GM12875 (cell line): ENCODE data around the gene MAPK8.

Source experiments
- H3K4me3 ChIP-seq: one replicate; pipeline ENCODE4 v1.5.1; 2011; ENCODE audit warnings: low read depth, low read length, control low read depth
- TF ChIP-seq, protein P1 (sequence below): IDR thresholded peaks from 2 replicates; pipeline ENCODE4 v1.5.1; 2011; ENCODE audit warnings: low read depth, mild to moderate bottlenecking, control low read depth, inconsistent platforms, low read length, moderate library complexity, borderline replicate concordance; ENCODE audit not compliant: insufficient read depth

The MAPK8 gene

GRCh38 chr10:48306265-48306869 lies at the start of gene MAPK8:
Gene MAPK8, plus strand, starts transcription at chr10:48306677. Its CDS starts 94,984 bp downstream, at chr10:48401661.
- H3K4me3 ChIP-seq = peak within 1 kb of the TSS; percentile 87
- TF ChIP-seq, protein P1, sequence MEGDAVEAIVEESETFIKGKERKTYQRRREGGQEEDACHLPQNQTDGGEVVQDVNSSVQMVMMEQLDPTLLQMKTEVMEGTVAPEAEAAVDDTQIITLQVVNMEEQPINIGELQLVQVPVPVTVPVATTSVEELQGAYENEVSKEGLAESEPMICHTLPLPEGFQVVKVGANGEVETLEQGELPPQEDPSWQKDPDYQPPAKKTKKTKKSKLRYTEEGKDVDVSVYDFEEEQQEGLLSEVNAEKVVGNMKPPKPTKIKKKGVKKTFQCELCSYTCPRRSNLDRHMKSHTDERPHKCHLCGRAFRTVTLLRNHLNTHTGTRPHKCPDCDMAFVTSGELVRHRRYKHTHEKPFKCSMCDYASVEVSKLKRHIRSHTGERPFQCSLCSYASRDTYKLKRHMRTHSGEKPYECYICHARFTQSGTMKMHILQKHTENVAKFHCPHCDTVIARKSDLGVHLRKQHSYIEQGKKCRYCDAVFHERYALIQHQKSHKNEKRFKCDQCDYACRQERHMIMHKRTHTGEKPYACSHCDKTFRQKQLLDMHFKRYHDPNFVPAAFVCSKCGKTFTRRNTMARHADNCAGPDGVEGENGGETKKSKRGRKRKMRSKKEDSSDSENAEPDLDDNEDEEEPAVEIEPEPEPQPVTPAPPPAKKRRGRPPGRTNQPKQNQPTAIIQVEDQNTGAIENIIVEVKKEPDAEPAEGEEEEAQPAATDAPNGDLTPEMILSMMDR = no peak

DNA sequence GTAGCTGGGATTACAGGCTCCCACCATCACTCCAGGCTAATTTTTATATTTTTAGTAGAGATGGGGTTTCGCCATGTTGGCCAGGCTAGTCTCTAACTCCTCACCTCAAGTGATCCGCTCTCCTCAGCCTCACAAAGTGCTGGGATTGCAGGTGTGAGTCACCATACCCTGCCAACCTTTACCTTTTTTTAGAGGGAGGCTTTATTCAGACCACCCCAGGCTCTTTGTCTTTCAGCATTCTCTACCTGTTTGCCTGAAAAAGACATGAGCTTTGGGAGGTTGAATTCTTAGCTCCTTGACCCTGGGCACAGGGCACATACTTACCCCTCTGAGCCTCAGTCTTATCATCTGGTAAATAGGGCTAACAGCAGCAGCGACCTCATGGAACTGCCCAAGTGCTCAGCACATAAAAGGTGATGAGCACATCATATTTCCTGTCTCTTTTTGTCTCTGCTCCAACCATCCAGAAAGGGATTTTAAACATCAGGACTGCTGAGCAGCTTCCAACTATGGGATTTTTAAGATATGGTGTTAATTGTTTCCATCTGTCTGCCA lies 49.0 kb upstream of the MAPK8 start:
- TF ChIP-seq, protein P1 = no peak
- no peak overlapping the region for H3K4me3 ChIP-seq

GRCh38 chr10:48258105-48258504 lies 48.4 kb upstream of the MAPK8 start:
- H3K4me3 ChIP-seq = no peak overlapping the region
- TF ChIP-seq, protein P1 = no peak

DNA sequence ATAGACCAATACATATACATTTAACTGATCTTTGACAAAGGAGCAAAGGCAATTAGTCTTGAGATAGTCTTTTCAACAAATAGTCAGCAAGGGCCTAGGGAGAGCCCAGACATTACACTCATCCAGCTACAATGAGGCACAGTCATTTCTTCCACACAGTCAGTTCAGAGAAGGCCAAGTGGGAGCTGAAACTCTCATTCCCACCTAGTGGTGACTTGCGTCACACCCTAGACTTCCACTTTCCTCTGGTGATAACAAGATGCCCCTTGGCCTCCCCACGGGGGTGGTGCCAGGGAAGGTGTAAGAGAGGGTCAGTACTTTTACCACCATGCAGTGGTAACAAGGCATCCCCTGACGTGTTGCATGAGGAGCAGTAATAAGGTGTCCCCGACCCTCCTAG lies 39.9 kb upstream of the MAPK8 start:
- H3K4me3 ChIP-seq = no peak overlapping the region
- TF ChIP-seq, protein P1 = no peak

DNA sequence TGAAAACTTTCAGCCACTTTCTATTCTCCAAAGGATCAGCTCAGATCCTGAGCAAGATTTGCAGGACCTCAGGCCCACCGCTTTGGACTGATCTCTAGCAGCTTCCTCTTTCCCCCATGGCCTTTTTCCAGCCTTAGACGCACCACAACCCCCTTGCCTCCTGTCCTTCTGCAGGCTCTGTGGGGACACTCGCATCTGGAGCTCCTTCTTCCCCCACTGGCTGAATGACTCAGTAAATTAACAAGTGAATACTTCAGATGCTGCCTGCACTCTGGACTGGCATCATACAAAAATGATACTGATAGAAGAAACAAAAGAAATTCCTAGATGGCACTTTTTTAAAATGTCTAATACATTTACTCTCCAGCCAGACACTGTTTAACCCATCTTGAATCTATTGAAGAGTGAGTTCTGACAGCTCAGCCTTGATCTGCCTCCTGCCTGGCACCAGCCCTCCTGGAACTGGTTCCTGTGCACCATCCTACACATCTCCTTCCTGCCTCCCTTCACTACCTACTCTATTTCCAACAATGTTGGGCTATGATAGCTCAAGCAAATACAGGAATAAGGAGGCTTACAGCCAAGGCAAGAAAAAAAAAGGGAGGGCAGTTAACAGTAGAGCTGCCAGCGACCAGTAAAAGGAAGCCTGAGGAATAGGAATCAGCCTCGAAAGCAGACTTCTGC lies 35.3 kb upstream of the MAPK8 start:
- no peak overlapping the region for H3K4me3 ChIP-seq
- TF ChIP-seq, protein P1 = no peak

GRCh38 chr10:48272682-48273081 lies 33.8 kb upstream of the MAPK8 start:
- TF ChIP-seq, protein P1 = no peak
- no peak overlapping the region for H3K4me3 ChIP-seq

- TF ChIP-seq, protein P1 = no peak
- H3K4me3 ChIP-seq = no peak overlapping the region
Measured at GRCh38 chr10:48273741-48274140, 32.7 kb upstream of the MAPK8 start.
